ENCODE data around the gene TPK1.

DNA sequence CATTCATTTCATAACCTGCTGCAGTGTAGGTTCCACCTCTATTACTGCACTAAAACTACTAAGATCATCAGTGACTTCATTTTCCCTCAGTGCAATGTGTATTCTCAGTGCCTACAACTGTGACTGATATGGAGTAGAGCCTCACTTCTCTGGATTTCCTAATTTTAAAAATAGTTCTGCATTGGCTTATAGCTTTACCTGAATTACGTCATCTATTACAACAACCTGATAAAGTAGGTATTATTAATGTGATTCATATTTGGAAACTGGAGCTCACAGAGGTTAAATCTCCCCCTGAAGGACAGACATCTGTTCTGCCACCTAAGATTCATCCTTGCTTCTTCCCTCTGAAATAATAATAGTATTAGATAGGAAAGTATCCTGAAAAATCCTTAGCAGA, 361.5 kb downstream of the TPK1 start:
- TF ChIP-seq CTCF (IDR thresholded peaks at IDR 0.05; ENCODE audit: low read depth, low read length, poor library complexity, severe bottlenecking) (no peak), EZH2phosphoT487 (IDR thresholded peaks at IDR 0.05; ENCODE audit: borderline replicate concordance, low read length) (no peak)

Data from DOHH2 (cell line).